ENCODE measurements around the gene VTCN1. TPM values are rescaled to one million over a fixed set of nuclear protein-coding genes. Genes with fewer than 3 reads are reported as not detected.

VTCN1 gene
- total RNA-seq, 3 donors from 2014 or later = 0.16 to 97.0 (median 52.1) TPM

- Histone ChIP-seq H3K4me1 (peaks cover 0 to 3% of the 10 kb centered on the region in 2 donors), H3K9me3 (no peaks in the 10 kb centered on the region), H3K4me3 (no peak overlapping the region), H3K27me3 (no peaks in the 10 kb centered on the region), H3K36me3 (no peaks in the 10 kb centered on the region), H3K27ac (no peak overlapping the region)
- intact Hi-C loops (cut with DNase I; ENCODE audit: low total_unique reads) = no loop called here
- no peak for TF ChIP-seq POLR2AphosphoS5 (IDR thresholded peaks at IDR 0.05)
- no peak for TF ChIP-seq CTCF (IDR thresholded peaks at IDR 0.05)
- no peak for TF ChIP-seq POLR2A (IDR thresholded peaks at IDR 0.05)
- DNase-seq (ENCODE audit: low spot score in 2 of 2) = no peak
These were observed 27.1 kb upstream of the VTCN1 start for GRCh38 chr1:117237726-117238381.

- TF ChIP-seq POLR2A (IDR thresholded peaks at IDR 0.05) (no peak), CTCF (IDR thresholded peaks at IDR 0.05) (no peak), POLR2AphosphoS5 (IDR thresholded peaks at IDR 0.05) (no peak)
- Histone ChIP-seq H3K36me3 (no peaks in the 10 kb centered on the region), H3K9me3 (no peaks in the 10 kb centered on the region), H3K4me1 (peaks cover 0 to 9% of the 10 kb centered on the region in 2 donors), H3K27me3 (no peaks in the 10 kb centered on the region), H3K4me3 (no peak overlapping the region), H3K27ac (no peak overlapping the region)
- intact Hi-C loops (cut with DNase I; ENCODE audit: low total_unique reads) = no loop called here
- DNase-seq (ENCODE audit: low spot score in 2 of 2) = no peak
These were observed 25.2 kb upstream of the VTCN1 start for GRCh38 chr1:117235863-117236465.

- no peak overlapping the region for H3K4me3 ChIP-seq
- H3K4me1 ChIP-seq = peaks cover 0 to 9% of the 10 kb centered on the region in 2 donors
- no peaks in the 10 kb centered on the region for H3K9me3 ChIP-seq
- H3K27ac ChIP-seq = peak overlapping the region; percentile 62 to 77
- no peaks in the 10 kb centered on the region for H3K27me3 ChIP-seq
- intact Hi-C loops (cut with DNase I; ENCODE audit: low total_unique reads) = no loop called here
- no peaks in the 10 kb centered on the region for H3K36me3 ChIP-seq
- TF ChIP-seq POLR2AphosphoS5 (IDR thresholded peaks at IDR 0.05) (peak in 1 of 3 donors; percentile 16), POLR2A (IDR thresholded peaks at IDR 0.05) (no peak)
- peak in 1 of 2 donors; percentile 40 for DNase-seq (ENCODE audit: low spot score in 2 of 2)
These were observed 21.8 kb upstream of the VTCN1 start for GRCh38 chr1:117232531-117232930.

GRCh38 chr1:117231748-117232373 is 21.1 kb upstream of the VTCN1 start:
- Histone ChIP-seq H3K27ac (peak overlapping the region; percentile 62 to 77), H3K27me3 (no peaks in the 10 kb centered on the region), H3K4me3 (no peak overlapping the region), H3K9me3 (no peaks in the 10 kb centered on the region), H3K4me1 (peaks cover 0 to 9% of the 10 kb centered on the region in 2 donors), H3K36me3 (no peaks in the 10 kb centered on the region)
- intact Hi-C loops (cut with DNase I; ENCODE audit: low total_unique reads) = no loop called here
- no peak for TF ChIP-seq POLR2AphosphoS5 (IDR thresholded peaks at IDR 0.05)
- TF ChIP-seq POLR2A (IDR thresholded peaks at IDR 0.05) = no peak
- no peak for TF ChIP-seq CTCF (IDR thresholded peaks at IDR 0.05)
- DNase-seq (ENCODE audit: low spot score in 2 of 2) = peak in 1 of 2 donors; percentile 50

GRCh38 chr1:117231312-117231711 is 20.6 kb upstream of the VTCN1 start:
- Histone ChIP-seq H3K36me3 (no peaks in the 10 kb centered on the region), H3K27me3 (no peaks in the 10 kb centered on the region), H3K4me1 (peaks cover 0 to 9% of the 10 kb centered on the region in 2 donors), H3K4me3 (no peak overlapping the region), H3K27ac (peak overlapping the region; percentile 62 to 77), H3K9me3 (no peaks in the 10 kb centered on the region)
- no peak for DNase-seq (ENCODE audit: low spot score in 2 of 2)
- intact Hi-C loops (cut with DNase I; ENCODE audit: low total_unique reads) = no loop called here
- TF ChIP-seq CTCF (IDR thresholded peaks at IDR 0.05) = no peak
- no peak for TF ChIP-seq POLR2AphosphoS5 (IDR thresholded peaks at IDR 0.05)
- TF ChIP-seq POLR2A (IDR thresholded peaks at IDR 0.05) = no peak
